SU-DHL-6 (cell line): ENCODE data around the gene PDE2A.

ENCODE experiments used
- H2AFZ ChIP-seq: fragments of 200-600 bp; sonication (generic); 2 replicates; pipeline ENCODE4 v1.6.1; 2014; ENCODE audit warnings: low read depth, mild to moderate bottlenecking, moderate library complexity, mixed read lengths, antibody characterized with exemption, low read length; ENCODE audit not compliant: severe bottlenecking
- H3F3A ChIP-seq: fragments of 200-600 bp; shearing (Covaris generic); 2 replicates; pipeline ENCODE4 v1.6.0; 2016; ENCODE audit warnings: antibody characterized with exemption, mild to moderate bottlenecking; ENCODE audit not compliant: insufficient read depth
- H3K27ac ChIP-seq: fragments of 200-600 bp; sonication (generic); 2 replicates; pipeline ENCODE4 v1.5.1; 2016; ENCODE audit warnings: low read depth, mild to moderate bottlenecking, low read length, moderate library complexity, mixed read lengths
- H3K27me3 ChIP-seq: fragments of 200-600 bp; sonication (generic), shearing (Covaris generic); 2 replicates; pipeline ENCODE4 v1.6.0; 2014; ENCODE audit warnings: mild to moderate bottlenecking, low read length
- H3K36me3 ChIP-seq: fragments of 200-600 bp; sonication (generic); 2 replicates; pipeline ENCODE4 v1.6.1; 2014; ENCODE audit warnings: mild to moderate bottlenecking, low read length, mixed read lengths
- H3K4me2 ChIP-seq: fragments of 300-600, 200-600 bp; shearing (Covaris generic), sonication (generic); 2 replicates; pipeline ENCODE4 v1.6.0; 2014; ENCODE audit warnings: low read length, low read depth, mild to moderate bottlenecking; ENCODE audit not compliant: poor library complexity, severe bottlenecking
- H3K4me3 ChIP-seq: fragments of 200-600 bp; sonication (generic); 2 replicates; pipeline ENCODE4 v1.5.1; 2014; ENCODE audit warnings: antibody characterized with exemption, low read length, mild to moderate bottlenecking, mixed read lengths; ENCODE audit not compliant: insufficient read depth, poor library complexity, severe bottlenecking
- H3K79me2 ChIP-seq: fragments of 200-600 bp; sonication (generic); 2 replicates; pipeline ENCODE4 v1.6.1; 2014; ENCODE audit warnings: mild to moderate bottlenecking, low read length, moderate library complexity; ENCODE audit not compliant: insufficient read depth
- H3K9ac ChIP-seq: fragments of 200-600 bp; sonication (generic); 2 replicates; pipeline ENCODE4 v1.7.0; 2014; ENCODE audit warnings: mild to moderate bottlenecking, low read length
- H3K9me2 ChIP-seq: fragments of 200-600 bp; sonication (generic); replicated peaks from 2 replicates; pipeline ENCODE4 v1.6.1; 2014; ENCODE audit warnings: low read length; ENCODE audit not compliant: insufficient read depth
- H3K9me3 ChIP-seq: fragments of 200-600 bp; sonication (generic); 2 replicates; pipeline ENCODE4 v1.6.1; 2014; ENCODE audit warnings: low read length, mixed read lengths; ENCODE audit not compliant: insufficient read depth
- H4K20me1 ChIP-seq: fragments of 200-600 bp; sonication (generic); 2 replicates; pipeline ENCODE4 v1.6.1; 2014; ENCODE audit warnings: low read depth, mild to moderate bottlenecking, antibody characterized with exemption, low read length, moderate library complexity, mixed read lengths
- CTCF ChIP-seq: fragments of 200-600 bp; sonication (generic); IDR thresholded peaks from one replicate; pipeline ENCODE4 v1.5.1; 2017; ENCODE audit warnings: antibody characterized with exemption, mild to moderate bottlenecking, low read length, moderate library complexity; ENCODE audit not compliant: insufficient read depth, poor library complexity, severe bottlenecking
- EZH2phosphoT487 ChIP-seq: fragments of 200-600 bp; sonication (generic), shearing (Covaris generic); conservative IDR thresholded peaks from 2 replicates; pipeline ENCODE4 v1.6.1; 2018; ENCODE audit warnings: mild to moderate bottlenecking, antibody characterized with exemption, low read length, moderate library complexity, mixed read lengths

Gene PDE2A

GRCh38 chr11:72607496-72607895 lies 66.7 kb downstream of the PDE2A start:
- no peak overlapping the region for H3K4me2 ChIP-seq
- no peak overlapping the region for H3K9ac ChIP-seq
- H3F3A ChIP-seq, result no peaks in the 10 kb centered on the region
- no peaks in the 10 kb centered on the region for H3K79me2 ChIP-seq
- TF ChIP-seq EZH2phosphoT487 (no peak), CTCF (no peak)
- no peak overlapping the region for H2AFZ ChIP-seq
- H3K27me3 ChIP-seq, result no peaks in the 10 kb centered on the region
- no peaks in the 10 kb centered on the region for H3K9me2 ChIP-seq
- H3K4me3 ChIP-seq, result no peak overlapping the region
- H3K9me3 ChIP-seq, result no peaks in the 10 kb centered on the region
- H3K27ac ChIP-seq, result no peak overlapping the region
- H4K20me1 ChIP-seq, result no peaks in the 10 kb centered on the region
- no peaks in the 10 kb centered on the region for H3K36me3 ChIP-seq

DNA sequence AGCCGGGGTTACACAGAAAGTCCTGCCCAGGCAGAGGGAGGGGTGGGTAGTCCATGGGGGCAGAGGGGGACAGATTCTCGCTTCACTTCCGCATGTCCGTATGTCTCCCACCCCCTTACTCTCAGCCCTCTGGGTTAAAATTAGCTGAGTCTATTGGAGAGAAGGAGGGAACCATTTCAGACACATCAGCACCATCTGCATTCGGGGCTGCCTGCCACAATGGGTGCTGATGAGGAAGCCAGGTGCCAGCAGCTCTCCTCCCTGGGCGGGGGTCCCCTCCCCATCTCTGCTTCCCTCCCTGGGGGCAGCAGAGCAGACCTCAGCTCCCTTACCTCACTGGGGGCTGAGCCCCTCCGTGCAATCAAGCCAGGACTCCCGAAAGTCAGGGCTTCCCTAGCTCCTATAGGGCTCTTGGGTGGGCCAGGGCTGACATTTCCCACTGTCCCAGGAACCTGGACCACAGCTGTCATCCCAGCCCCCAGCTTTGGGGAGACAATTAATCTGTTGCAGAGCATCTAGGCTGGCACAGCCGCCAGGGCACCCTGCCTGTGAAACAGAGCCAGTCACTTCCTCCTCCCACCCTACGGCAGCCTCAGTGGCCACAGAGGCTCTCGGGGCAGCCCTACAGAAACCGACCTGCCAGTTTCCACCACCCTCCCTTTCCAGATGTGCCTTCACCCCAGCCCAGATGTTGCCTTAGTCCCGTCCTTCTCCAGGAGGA lies 67.3 kb downstream of the PDE2A start:
- H3F3A ChIP-seq, result no peaks in the 10 kb centered on the region
- H3K9me2 ChIP-seq, result no peaks in the 10 kb centered on the region
- no peaks in the 10 kb centered on the region for H3K9me3 ChIP-seq
- H3K36me3 ChIP-seq, result no peaks in the 10 kb centered on the region
- no peaks in the 10 kb centered on the region for H3K79me2 ChIP-seq
- H3K9ac ChIP-seq, result no peak overlapping the region
- no peak overlapping the region for H3K27ac ChIP-seq
- H2AFZ ChIP-seq, result no peak overlapping the region
- H4K20me1 ChIP-seq, result no peaks in the 10 kb centered on the region
- no peaks in the 10 kb centered on the region for H3K27me3 ChIP-seq
- H3K4me3 ChIP-seq, result no peak overlapping the region
- no peak for TF ChIP-seq EZH2phosphoT487
- TF ChIP-seq CTCF, result no peak
- no peak overlapping the region for H3K4me2 ChIP-seq

DNA sequence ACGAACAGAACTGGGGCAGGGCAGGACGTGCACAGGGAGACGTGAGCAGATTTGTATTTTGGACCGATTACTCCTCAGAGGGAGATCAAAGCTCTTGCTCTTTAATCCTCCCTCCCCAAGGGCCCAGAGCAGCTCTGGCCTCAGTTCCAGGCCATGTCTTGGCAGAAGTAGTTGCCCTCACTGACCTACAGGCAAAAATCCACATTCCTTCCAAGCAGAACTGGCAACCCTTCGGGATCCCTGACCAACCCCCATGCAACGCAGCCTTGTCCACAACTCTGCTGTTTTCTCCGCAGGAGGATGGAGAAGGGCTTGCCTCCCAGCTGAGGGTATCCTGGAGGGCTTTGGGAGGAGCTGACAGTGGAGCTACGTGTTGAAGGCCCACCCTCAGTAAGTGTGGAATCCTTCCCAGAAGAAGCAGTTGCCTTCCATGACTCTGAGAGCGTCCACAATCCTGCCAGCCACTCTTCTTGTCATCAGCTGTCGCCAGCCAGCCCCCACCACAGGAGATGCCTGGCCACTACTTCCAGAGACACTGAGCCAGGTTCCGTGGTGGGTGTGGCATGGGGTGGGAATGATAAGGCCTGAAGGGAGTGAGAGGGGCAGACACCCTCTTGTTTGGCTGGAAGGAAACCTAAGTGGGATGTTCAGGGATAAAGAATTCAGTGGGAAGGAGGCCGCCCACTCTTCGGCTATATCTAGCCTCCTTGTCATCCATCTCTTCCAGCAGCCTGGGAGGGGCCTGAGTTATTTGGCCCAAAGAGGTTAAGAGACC lies 68.1 kb downstream of the PDE2A start:
- Histone ChIP-seq H2AFZ (no peak overlapping the region), H4K20me1 (no peaks in the 10 kb centered on the region), H3K79me2 (no peaks in the 10 kb centered on the region), H3K4me3 (no peak overlapping the region), H3K27me3 (no peaks in the 10 kb centered on the region), H3K9me3 (no peaks in the 10 kb centered on the region), H3K36me3 (no peaks in the 10 kb centered on the region), H3K9ac (no peak overlapping the region), H3K4me2 (no peak overlapping the region), H3K27ac (no peak overlapping the region), H3F3A (no peaks in the 10 kb centered on the region), H3K9me2 (no peaks in the 10 kb centered on the region)
- TF ChIP-seq EZH2phosphoT487 (no peak), CTCF (no peak)
